HG03442 (cell line): Measurements from ENCODE around the gene IRS1.

Experiments
- ATAC-seq: cut with Tn5 transposase; IDR thresholded peaks from one replicate; pipeline ENCODE4 v1.9.1; 2021; ENCODE audit warnings: mild to moderate bottlenecking, moderate library complexity; ENCODE audit not compliant: unreplicated experiment

Gene IRS1

GRCh38 chr2:226818930-226819329 is 19.3 kb upstream of the IRS1 start:
- no peak for ATAC-seq

DNA sequence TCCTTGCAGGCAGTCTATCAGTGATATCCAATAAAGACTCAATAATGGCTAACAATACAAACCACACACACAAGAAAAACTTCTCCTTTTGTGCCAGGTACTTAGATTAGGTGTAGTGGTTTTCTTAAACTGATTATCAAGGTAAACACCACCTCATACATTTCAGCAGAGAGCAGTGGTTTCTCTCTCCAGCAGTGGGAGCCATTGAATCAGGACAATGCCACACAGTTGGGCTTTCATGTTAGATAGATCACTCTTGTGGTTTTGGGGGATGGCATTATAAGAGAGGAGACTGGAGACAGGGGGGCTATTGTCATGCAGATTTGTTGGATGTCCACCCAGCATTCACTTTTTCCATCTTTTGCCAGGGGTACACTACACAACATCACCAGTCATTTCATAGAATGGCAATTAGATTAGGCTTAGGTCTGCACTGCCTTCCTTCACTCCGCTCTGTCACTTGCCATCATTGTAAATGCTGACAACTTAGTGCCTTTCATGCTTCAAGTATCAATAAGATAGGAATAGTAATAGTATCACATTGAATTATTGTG is 13.6 kb upstream of the IRS1 start:
- ATAC-seq: peak; percentile 47

GRCh38 chr2:226803410-226803809 is 3.8 kb upstream of the IRS1 start:
- no peak for ATAC-seq

DNA sequence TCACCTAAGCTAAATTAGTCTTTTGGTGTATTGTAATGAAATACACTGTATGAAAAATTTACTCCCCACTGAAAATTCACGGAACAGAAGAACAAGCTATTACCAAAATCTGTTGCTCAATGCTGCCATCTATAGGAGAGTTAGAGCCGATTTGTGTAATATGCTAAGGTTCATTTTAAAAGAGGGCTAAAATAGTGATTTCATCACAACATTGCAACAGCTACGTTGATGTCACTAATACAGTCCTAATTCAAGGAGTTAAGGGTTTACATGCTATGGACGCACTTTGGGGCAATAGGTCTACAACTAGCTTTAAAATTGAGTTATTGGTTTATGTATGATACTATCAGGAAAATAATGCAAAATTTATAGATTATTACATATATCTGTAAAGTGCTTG is 3.0 kb upstream of the IRS1 start:
- no peak for ATAC-seq

DNA sequence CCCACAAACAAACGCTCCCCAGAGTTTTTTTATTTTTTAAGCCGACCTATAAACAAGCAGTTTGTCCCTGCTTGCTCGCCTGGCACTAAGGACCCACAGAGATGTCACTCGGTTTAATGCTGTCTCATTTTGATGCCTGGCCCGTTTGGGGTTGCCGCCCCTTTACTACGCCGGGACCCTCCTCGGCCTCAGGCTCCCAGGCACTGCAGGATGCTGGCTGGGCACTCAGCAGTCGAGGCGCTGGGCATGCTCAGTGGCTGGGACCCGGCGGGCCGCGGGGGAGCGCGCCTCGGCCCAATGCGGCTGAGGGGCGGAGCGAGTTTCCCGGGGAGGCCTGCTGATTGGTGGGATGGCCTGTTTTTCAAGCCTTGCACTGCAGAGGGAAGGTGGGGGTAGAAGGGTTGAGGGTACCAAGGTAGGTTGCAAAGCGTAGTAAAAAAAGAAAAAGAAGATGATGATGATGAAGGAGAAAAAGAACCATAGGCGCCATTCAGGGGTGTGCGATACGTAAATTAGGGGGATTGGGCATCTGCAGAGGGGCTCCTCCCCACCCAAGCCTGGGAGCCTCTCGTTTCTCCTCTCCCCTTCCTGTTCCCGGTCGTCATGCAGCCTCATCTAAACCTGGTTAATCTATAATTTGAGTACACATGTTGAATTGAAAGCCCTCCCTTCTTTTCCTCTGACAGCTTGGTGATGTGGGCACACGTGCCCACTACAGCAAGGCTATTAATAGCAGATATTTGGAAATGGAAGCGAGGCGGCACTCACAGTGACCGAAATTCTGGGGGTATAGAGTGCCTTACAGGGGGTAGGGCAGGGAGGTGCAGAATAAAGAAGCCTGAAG is 1.5 kb upstream of the IRS1 start:
- ATAC-seq: peak; percentile 80

- ATAC-seq: no peak
Measured at GRCh38 chr2:226799976-226800940, 638 bp upstream of the IRS1 start.

DNA sequence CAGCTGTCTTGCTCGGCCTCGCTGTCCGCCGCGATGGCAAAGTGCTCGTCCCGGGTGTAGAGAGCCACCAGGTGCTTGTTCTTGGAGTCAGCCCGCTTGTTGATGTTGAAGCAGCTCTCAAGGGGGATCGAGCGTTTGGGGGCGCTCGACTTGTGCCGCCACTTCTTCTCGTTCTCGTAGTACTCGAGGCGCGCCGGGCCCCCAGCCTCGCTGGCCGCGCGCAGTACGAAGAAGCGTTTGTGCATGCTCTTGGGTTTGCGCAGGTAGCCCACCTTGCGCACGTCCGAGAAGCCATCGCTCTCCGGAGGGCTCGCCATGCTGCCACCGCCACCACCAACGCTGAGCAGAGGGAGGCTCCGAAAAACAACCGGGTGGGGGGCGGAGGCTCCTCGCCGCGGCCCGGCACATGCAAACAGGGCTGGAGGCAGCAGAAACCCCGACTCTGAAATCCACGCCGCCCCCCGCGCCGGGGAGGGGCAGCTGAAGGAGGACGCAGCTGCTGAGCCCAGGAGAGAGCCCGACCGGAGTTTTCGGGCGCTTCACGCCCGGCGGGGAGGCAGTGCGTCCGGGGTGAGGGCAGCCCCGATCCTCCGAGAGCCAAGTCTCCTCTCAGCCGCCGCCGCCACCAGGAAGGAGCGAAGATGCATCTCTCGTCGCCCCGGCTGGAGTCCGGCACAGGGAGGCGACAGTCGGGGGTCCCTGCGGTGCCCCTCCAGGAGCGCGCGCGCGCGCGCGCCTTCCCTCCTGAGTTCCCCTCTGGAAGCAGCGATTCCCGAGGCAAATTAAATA is 1.0 kb downstream of the IRS1 start:
- peak; percentile 25 for ATAC-seq

GRCh38 chr2:226797989-226798421 is 1.6 kb downstream of the IRS1 start:
- ATAC-seq: no peak

- no peak for ATAC-seq
Measured at GRCh38 chr2:226797289-226797988, 2.2 kb downstream of the IRS1 start.

- no peak for ATAC-seq
Measured at GRCh38 chr2:226796840-226797288, 2.8 kb downstream of the IRS1 start.

GRCh38 chr2:226796012-226796839 is 3.4 kb downstream of the IRS1 start:
- no peak for ATAC-seq

DNA sequence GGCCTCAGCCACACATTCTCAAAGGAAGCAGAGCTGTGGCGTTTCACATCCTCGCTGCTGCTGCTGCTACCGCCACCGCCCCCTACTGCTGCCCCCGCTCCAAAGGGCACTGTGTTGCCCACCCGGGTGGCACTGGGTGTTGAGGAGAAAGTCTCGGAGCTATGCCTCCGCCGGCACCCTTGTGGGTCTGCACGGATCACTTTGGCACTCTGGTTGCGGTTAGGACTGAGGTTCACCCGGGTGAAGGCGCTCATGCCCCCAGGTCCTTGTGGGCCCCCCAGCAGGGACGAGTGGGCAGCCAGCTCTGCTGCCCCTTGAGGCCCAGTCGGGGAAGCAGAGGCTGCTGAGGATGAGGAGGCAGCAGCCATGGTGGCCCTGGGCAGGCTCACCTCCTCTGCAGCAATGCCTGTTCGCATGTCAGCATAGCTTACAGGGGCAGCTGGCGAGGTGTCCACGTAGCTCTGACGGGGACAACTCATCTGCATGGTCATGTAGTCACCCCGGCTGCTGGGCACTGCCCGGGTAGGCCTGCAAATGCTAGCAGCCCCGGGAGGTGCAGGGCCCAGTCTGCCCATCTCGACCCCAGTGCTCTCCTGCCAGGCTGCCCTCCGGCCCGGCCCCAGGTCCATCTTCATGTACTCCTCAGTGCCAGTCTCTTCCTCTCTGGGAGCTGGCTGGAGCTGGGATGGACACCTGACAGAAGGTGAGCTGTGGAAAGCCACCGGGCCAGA is 4.2 kb downstream of the IRS1 start:
- no peak for ATAC-seq

GRCh38 chr2:226794751-226795171 is 4.9 kb downstream of the IRS1 start:
- no peak for ATAC-seq

DNA sequence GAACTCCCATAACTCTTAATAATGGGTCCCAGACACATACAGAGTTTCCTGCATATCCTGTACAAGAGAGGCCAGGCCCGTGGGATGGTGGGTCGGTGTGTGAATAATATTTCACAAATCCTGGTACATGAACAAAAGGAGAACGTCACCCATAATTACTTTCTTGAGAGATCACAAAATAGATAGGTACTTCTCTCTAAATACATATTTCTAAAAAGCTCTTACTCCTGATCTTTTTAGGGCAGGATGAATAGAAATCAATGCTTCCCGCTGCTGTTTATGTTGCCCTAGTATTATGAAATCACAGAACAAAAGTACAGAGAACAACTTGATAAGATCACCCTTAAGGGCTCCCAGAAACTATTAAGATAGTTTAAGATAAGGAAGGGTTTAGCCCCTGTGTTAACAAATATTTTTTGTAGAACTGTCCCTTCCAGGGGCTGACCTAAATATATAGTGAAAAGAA is 5.4 kb downstream of the IRS1 start:
- no peak for ATAC-seq

GRCh38 chr2:226793646-226794045 is 6.0 kb downstream of the IRS1 start:
- ATAC-seq: no peak

DNA sequence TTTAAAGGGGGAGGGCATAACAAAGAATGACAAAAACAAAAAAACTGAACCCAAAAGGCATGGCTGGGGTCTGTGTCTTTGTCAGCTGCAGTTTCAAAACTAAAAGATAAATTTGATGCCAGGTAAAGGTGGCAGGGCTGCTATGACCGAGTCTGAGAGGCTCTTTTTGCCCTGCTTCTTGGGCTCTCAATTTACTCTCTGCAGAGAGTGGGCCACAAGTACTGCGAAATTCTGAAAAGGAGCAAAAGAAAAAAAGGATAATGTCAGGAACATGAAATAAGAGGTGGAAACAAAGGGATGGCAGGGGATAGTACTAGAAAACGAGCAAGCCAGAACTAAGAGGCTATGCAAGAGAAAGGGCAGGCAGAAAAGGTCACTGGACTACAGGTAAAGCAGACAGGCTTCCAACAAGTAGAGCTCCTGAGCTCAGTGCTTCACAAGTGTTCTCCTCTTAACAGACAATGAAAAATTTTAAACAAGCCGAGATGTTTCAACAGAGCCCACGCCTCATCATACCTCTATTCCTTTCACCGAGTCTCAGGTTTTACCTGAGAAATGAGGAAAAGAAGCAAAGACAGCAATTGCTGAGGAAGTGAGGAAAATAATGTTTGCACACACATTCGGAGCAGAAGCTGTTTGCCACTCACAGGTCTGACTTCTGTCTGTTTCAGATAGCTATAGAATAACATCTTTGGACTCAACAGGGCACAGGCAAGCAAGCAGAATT is 7.3 kb downstream of the IRS1 start:
- ATAC-seq: no peak

DNA sequence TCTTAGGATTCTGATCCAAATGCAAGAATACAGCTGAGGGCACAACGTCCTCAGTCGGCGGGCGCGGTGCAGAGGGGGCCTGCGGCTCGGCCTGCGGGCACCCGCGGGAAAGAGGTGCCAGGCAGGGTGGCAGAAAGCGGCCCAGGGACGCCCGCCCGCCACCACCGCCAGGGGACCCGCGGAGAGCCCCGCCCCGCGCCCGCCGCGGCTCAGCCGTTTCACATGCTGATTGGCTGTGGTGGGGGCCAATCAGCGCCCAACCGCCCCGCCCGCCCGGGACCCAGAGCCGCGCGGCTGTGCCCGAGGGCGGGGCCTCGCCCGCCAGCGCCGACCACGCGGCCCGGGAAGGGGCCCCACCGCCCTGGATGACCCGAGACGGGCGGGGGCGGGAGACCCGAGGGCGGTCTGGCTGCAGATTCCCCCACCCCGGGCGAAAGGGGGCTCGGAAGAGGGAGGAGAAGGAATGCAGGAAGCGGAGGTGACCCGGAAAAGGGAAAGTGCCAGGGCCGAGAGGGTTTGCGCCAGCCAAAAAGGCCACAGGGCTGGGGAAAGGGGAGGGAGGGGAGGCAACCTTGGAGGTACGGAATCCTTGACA is 8.0 kb downstream of the IRS1 start:
- ATAC-seq: peak; percentile 97
